HepG2 (cell line): ENCODE results near the gene ANKRD13D. TPM values are rescaled to one million over a fixed set of nuclear protein-coding genes. Genes with fewer than 3 reads are reported as not detected.

Source experiments
- ARID2 ChIP-seq: sonication (generic); formaldehyde crosslinking; IDR thresholded peaks from 2 replicates; pipeline ENCODE4 v1.8.1; 2022; ENCODE audit warnings: mild to moderate bottlenecking, missing genetic modification reagents, borderline replicate concordance
- CBFB ChIP-seq: sonication (generic); formaldehyde crosslinking; IDR thresholded peaks from 2 replicates; pipeline ENCODE4 v1.4.0; 2020; ENCODE audit warnings: missing genetic modification reagents
- CCAR2 ChIP-seq: fragments of 200-400 bp; formaldehyde crosslinking; optimal IDR thresholded peaks from 2 replicates; pipeline ENCODE3; 2018; ENCODE audit warnings: low read depth, mild to moderate bottlenecking, low read length, moderate library complexity
- ELF4 ChIP-seq: sonication (generic); formaldehyde crosslinking; IDR thresholded peaks from 2 replicates; pipeline ENCODE4 v1.5.0; 2020; ENCODE audit warnings: missing genetic modification reagents, mild to moderate bottlenecking, moderate library complexity, borderline replicate concordance
- KLF15 ChIP-seq: sonication (generic); formaldehyde crosslinking; IDR thresholded peaks from 2 replicates; pipeline ENCODE4 v1.8.1; 2023; ENCODE audit warnings: borderline replicate concordance, mild to moderate bottlenecking, inconsistent platforms, missing genetic modification reagents, mixed read lengths
- MEIS1 ChIP-seq: sonication (generic); formaldehyde crosslinking; IDR thresholded peaks from 2 replicates; pipeline ENCODE4 v1.9.0; 2021; ENCODE audit warnings: mild to moderate bottlenecking, missing genetic modification reagents, moderate library complexity, borderline replicate concordance
- NAIF1 ChIP-seq: sonication (generic); formaldehyde crosslinking; IDR thresholded peaks from 2 replicates; pipeline ENCODE4 v1.5.0; 2020; ENCODE audit warnings: mild to moderate bottlenecking, missing genetic modification reagents, borderline replicate concordance
- TRAFD1 ChIP-seq: sonication (generic); formaldehyde crosslinking; IDR thresholded peaks from 2 replicates; pipeline ENCODE4 v1.5.1; 2020; ENCODE audit warnings: missing genetic modification reagents, mild to moderate bottlenecking, borderline replicate concordance
- ZFP91 ChIP-seq: sonication (generic); formaldehyde crosslinking; IDR thresholded peaks from 2 replicates; pipeline ENCODE4 v1.9.0; 2022; ENCODE audit warnings: missing genetic modification reagents, mild to moderate bottlenecking, borderline replicate concordance
- ZNF136 ChIP-seq: sonication (generic); formaldehyde crosslinking; IDR thresholded peaks from 2 replicates; pipeline ENCODE4 v1.8.1; 2022; ENCODE audit warnings: low read depth, mild to moderate bottlenecking, moderate library complexity, missing genetic modification reagents
- ZNF737 ChIP-seq: sonication (generic); formaldehyde crosslinking; IDR thresholded peaks from 2 replicates; pipeline ENCODE4 v1.5.0; 2020; ENCODE audit warnings: missing genetic modification reagents, mild to moderate bottlenecking, borderline replicate concordance
- ZNF841 ChIP-seq: sonication (generic); formaldehyde crosslinking; IDR thresholded peaks from 2 replicates; pipeline ENCODE4 v1.8.1; 2023; ENCODE audit warnings: missing genetic modification reagents, borderline replicate concordance
- polyA plus RNA-seq, 8 experiments: library from polyadenylated mRNA; depleted of rRNA in 3 of 8; stranded (reverse) in 7 of 8; unstranded in 1 of 8; fragments of >200 nt; fragmentation: Illumina TruSeq in 4 of 8; extraction: Trizol in 4 of 8; gene quantifications; 2 replicates each; pipeline versions ENCODE4 v1.2.1 to v1.2.3, GENCODE V29; 2011 to 2016; ENCODE audit warnings: low read depth in 4 of 8, missing spikeins in 1 of 8, mixed read lengths in 1 of 8; ENCODE audit not compliant: insufficient read depth in 1 of 8
- total RNA-seq, 5 experiments: library from RNA; depleted of rRNA; stranded (reverse); fragments of >200 nt; fragmentation: Illumina TruSeq; extraction: Trizol; gene quantifications; 2 replicates each; pipeline ENCODE4 v1.2.3, GENCODE V29; 2016; ENCODE audit warnings: low read depth in 1 of 5
- TF ChIP-seq, protein P1 (sequence below): sonication (generic); formaldehyde crosslinking; IDR thresholded peaks from 2 replicates; pipeline ENCODE4 v1.5.1; 2020; ENCODE audit warnings: mild to moderate bottlenecking, missing genetic modification reagents, moderate library complexity
- TF ChIP-seq, protein P2 (sequence below): sonication (generic); formaldehyde crosslinking; IDR thresholded peaks from 2 replicates; pipeline ENCODE4 v1.4.0; 2020; ENCODE audit warnings: mild to moderate bottlenecking, missing genetic modification reagents
- TF ChIP-seq, protein P3 (sequence below): sonication (generic); formaldehyde crosslinking; IDR thresholded peaks from 2 replicates; pipeline ENCODE4 v1.4.0; 2020; ENCODE audit warnings: missing genetic modification reagents

ANKRD13D gene
- total and polyA plus RNA-seq, 2 of the 13 experiments (the other 11 are each of a cell fraction or from before 2014, with no cell fraction given): 18.6 to 27.3 TPM

- TF ChIP-seq ELF4: no peak
- TF ChIP-seq ZNF737 (CRISPR knock-in tag): no peak
- no peak for TF ChIP-seq CCAR2
- peak; percentile 84 for TF ChIP-seq ZFP91
- TF ChIP-seq, protein P1, sequence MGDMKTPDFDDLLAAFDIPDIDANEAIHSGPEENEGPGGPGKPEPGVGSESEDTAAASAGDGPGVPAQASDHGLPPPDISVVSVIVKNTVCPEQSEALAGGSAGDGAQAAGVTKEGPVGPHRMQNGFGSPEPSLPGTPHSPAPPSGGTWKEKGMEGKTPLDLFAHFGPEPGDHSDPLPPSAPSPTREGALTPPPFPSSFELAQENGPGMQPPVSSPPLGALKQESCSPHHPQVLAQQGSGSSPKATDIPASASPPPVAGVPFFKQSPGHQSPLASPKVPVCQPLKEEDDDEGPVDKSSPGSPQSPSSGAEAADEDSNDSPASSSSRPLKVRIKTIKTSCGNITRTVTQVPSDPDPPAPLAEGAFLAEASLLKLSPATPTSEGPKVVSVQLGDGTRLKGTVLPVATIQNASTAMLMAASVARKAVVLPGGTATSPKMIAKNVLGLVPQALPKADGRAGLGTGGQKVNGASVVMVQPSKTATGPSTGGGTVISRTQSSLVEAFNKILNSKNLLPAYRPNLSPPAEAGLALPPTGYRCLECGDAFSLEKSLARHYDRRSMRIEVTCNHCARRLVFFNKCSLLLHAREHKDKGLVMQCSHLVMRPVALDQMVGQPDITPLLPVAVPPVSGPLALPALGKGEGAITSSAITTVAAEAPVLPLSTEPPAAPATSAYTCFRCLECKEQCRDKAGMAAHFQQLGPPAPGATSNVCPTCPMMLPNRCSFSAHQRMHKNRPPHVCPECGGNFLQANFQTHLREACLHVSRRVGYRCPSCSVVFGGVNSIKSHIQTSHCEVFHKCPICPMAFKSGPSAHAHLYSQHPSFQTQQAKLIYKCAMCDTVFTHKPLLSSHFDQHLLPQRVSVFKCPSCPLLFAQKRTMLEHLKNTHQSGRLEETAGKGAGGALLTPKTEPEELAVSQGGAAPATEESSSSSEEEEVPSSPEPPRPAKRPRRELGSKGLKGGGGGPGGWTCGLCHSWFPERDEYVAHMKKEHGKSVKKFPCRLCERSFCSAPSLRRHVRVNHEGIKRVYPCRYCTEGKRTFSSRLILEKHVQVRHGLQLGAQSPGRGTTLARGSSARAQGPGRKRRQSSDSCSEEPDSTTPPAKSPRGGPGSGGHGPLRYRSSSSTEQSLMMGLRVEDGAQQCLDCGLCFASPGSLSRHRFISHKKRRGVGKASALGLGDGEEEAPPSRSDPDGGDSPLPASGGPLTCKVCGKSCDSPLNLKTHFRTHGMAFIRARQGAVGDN (CRISPR knock-in tag): peak; percentile 94
- no peak for TF ChIP-seq ARID2 (CRISPR knock-in tag)
- TF ChIP-seq NAIF1 (CRISPR knock-in tag): no peak
- TF ChIP-seq, protein P2, sequence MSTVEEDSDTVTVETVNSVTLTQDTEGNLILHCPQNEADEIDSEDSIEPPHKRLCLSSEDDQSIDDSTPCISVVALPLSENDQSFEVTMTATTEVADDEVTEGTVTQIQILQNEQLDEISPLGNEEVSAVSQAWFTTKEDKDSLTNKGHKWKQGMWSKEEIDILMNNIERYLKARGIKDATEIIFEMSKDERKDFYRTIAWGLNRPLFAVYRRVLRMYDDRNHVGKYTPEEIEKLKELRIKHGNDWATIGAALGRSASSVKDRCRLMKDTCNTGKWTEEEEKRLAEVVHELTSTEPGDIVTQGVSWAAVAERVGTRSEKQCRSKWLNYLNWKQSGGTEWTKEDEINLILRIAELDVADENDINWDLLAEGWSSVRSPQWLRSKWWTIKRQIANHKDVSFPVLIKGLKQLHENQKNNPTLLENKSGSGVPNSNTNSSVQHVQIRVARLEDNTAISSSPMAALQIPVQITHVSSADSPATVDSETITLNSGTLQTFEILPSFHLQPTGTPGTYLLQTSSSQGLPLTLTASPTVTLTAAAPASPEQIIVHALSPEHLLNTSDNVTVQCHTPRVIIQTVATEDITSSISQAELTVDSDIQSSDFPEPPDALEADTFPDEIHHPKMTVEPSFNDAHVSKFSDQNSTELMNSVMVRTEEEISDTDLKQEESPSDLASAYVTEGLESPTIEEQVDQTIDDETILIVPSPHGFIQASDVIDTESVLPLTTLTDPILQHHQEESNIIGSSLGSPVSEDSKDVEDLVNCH (CRISPR knock-in tag): no peak
- peak; percentile 58; the same call in 1 of the 2 replicates for TF ChIP-seq ZNF136
- TF ChIP-seq, protein P3, sequence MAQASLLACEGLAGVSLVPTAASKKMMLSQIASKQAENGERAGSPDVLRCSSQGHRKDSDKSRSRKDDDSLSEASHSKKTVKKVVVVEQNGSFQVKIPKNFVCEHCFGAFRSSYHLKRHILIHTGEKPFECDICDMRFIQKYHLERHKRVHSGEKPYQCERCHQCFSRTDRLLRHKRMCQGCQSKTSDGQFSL (CRISPR knock-in tag): peak; percentile 71
- peak; percentile 72; the same call in 1 of the 2 replicates for TF ChIP-seq CBFB (CRISPR knock-in tag)
- no peak for TF ChIP-seq KLF15 (CRISPR knock-in tag)
- TF ChIP-seq MEIS1 (CRISPR knock-in tag): no peak
- TF ChIP-seq TRAFD1 (CRISPR knock-in tag): no peak
- TF ChIP-seq ZNF841 (CRISPR knock-in tag): no peak
Observed at GRCh38 chr11:67239783-67240575, 49.1 kb upstream of the ANKRD13D start (continued).
